HEK293 (cell line): ENCODE measurements around the gene TBC1D9B.

Experiments
- MYNN ChIP-seq: fragments of 450-650 bp; formaldehyde crosslinking; IDR thresholded peaks from 2 replicates; pipeline ENCODE4 v1.5.1; 2016; ENCODE audit warnings: missing biosample characterization, missing genetic modification characterization, borderline replicate concordance
- ZBTB48 ChIP-seq: fragments of 450-650 bp; formaldehyde crosslinking; IDR thresholded peaks from 2 replicates; pipeline ENCODE4 v1.5.1; 2016; ENCODE audit warnings: missing biosample characterization, missing genetic modification characterization
- TF ChIP-seq, protein P1 (sequence below): fragments of 450-650 bp; formaldehyde crosslinking; IDR thresholded peaks from 2 replicates; pipeline ENCODE4 v1.5.1; 2016; ENCODE audit warnings: missing biosample characterization, missing genetic modification characterization

DNA sequence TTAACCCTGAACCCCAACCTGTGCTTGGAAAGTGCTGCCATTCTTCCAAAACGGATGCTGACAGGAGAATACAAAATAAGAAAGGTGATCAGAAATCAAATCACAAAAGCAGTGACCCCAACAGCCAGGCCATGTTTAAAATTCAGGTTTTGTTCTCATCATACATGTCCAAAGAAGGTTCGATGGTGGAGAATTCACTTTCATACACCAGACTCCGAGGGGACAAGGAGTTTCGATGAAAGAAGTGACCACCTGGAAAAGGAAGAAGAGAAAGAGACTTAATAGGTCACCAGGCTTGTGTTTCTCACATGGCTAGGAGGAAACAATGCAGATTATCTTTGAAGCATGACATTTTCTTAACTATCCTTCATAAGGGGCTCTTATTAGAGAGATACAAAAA is 12.5 kb upstream of the TBC1D9B start:
- no peak for TF ChIP-seq MYNN (tag by site-specific recombination)
- TF ChIP-seq ZBTB48 (tag by site-specific recombination), result no peak
- TF ChIP-seq, protein P1, sequence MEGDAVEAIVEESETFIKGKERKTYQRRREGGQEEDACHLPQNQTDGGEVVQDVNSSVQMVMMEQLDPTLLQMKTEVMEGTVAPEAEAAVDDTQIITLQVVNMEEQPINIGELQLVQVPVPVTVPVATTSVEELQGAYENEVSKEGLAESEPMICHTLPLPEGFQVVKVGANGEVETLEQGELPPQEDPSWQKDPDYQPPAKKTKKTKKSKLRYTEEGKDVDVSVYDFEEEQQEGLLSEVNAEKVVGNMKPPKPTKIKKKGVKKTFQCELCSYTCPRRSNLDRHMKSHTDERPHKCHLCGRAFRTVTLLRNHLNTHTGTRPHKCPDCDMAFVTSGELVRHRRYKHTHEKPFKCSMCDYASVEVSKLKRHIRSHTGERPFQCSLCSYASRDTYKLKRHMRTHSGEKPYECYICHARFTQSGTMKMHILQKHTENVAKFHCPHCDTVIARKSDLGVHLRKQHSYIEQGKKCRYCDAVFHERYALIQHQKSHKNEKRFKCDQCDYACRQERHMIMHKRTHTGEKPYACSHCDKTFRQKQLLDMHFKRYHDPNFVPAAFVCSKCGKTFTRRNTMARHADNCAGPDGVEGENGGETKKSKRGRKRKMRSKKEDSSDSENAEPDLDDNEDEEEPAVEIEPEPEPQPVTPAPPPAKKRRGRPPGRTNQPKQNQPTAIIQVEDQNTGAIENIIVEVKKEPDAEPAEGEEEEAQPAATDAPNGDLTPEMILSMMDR (tag by site-specific recombination), result no peak
